IPS-15b (cell line): ENCODE data around the gene NT5DC4.

Experiments used
- H3K27me3 ChIP-seq: one replicate; pipeline ENCODE4 v1.6.1; 2013; ENCODE audit warnings: low read length; ENCODE audit not compliant: control insufficient read depth, insufficient read depth
- H3K36me3 ChIP-seq: one replicate; pipeline ENCODE4 v1.6.1; 2013; ENCODE audit warnings: low read length; ENCODE audit not compliant: control insufficient read depth, insufficient read depth
- H3K4me1 ChIP-seq: one replicate; pipeline ENCODE4 v1.6.1; 2013; ENCODE audit warnings: mild to moderate bottlenecking, low read length; ENCODE audit not compliant: control insufficient read depth, insufficient read depth
- H3K4me3 ChIP-seq: one replicate; pipeline ENCODE4 v1.5.1; 2013; ENCODE audit warnings: low read depth, low read length
- H3K9ac ChIP-seq: one replicate; pipeline ENCODE4 v1.6.1; 2013; ENCODE audit warnings: low read depth, mild to moderate bottlenecking, low read length
- H3K9me3 ChIP-seq: one replicate; pipeline ENCODE4 v1.6.1; 2013; ENCODE audit warnings: mild to moderate bottlenecking, low read length; ENCODE audit not compliant: control insufficient read depth, insufficient read depth

Gene NT5DC4

DNA sequence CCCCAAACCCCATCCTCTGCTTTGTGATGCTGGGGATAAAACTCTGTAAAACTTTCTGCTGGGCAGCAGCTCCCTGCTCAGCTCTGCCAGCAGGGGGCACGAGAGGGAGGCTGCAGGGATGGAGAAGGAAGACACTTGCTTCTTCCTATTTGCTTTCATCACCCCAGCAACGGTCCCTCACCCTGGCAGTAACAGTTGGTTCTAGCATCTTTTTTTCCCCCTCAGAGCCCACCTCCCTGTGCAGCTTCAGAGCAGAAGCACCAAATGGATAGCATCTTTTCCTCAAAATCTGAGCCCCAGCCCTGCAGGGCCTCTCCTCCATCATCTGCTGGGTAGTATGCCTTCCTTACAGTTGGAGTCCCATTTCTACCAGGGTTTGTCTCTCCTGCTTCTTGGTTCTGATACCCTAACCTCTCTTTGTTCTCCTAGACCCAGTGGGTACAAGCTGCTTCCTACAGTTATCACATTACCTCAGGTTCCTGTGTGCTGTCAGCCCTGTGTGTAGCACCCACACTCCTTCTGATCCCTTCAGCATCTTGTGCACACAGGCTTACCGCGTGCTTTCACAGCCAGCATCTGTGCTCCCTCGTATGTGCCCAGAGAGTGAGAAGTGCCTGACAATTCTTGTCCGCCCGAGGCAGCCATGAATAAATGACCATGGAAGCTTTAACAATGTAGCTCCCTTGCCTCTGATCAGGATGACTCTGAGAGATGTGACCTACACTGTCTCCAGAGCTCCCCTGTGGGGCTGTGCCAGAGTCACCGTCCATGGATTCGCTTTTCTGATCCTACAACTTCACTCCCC lies 29.1 kb downstream of the NT5DC4 start:
- no peak overlapping the region for H3K4me3 ChIP-seq
- H3K27me3 ChIP-seq: no peaks in the 10 kb centered on the region
- peaks cover 14% of the 10 kb centered on the region for H3K36me3 ChIP-seq
- H3K9me3 ChIP-seq: no peaks in the 10 kb centered on the region
- H3K4me1 ChIP-seq: no peaks in the 10 kb centered on the region
- no peak overlapping the region for H3K9ac ChIP-seq

DNA sequence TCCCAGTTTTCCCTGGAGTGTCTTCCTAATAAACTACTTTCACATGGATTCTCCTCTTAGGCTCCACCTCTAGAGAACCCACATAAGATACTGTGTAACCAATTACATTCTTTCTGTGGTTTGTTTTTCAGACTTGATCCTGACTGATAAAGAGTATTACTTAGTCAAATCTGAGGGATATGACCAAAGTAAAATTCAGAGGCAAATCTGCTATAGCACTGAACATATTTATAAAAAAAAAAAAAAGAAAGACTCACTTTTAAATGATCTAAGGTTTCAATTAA lies 29.7 kb downstream of the NT5DC4 start:
- H3K9me3 ChIP-seq: no peaks in the 10 kb centered on the region
- no peak overlapping the region for H3K4me3 ChIP-seq
- no peaks in the 10 kb centered on the region for H3K27me3 ChIP-seq
- H3K9ac ChIP-seq: no peak overlapping the region
- H3K4me1 ChIP-seq: no peaks in the 10 kb centered on the region
- peaks cover 16% of the 10 kb centered on the region for H3K36me3 ChIP-seq

DNA sequence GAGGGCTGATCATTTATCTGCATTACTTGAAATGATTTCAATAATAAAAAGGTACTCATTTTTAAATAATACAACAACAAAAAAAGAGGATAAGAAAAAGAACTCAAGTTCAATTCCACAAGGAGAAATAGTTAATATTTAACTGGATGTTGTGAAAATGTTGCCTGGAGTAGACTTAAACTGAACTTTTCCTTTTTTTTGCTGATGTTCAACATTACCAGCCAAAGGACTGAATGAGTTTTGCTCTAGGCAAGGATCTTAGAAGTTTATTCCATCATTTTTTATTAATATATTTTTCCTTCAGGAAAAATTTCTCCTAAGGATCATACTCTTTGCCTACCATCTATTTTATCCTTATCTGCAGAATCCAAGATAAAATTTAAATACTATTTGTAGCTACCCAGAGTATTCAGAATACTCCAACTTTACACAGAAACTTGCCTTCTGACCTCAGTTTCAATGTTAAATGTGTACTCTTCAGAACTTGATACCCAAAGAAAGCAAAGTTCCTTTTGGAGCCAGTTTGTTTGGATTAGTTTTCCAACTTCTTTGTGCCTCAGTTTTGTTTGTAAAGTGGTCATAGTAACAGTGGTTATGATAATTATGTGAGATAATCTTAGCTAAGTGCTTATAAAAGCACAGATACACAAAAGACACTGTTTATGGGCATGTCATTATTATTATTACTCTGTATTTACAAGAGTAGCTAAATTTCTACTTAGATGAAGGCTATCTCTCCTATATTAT lies 30.8 kb downstream of the NT5DC4 start:
- Histone ChIP-seq H3K9me3 (no peaks in the 10 kb centered on the region), H3K27me3 (no peaks in the 10 kb centered on the region), H3K4me3 (no peak overlapping the region), H3K9ac (no peak overlapping the region), H3K36me3 (peaks cover 20% of the 10 kb centered on the region), H3K4me1 (no peaks in the 10 kb centered on the region)

DNA sequence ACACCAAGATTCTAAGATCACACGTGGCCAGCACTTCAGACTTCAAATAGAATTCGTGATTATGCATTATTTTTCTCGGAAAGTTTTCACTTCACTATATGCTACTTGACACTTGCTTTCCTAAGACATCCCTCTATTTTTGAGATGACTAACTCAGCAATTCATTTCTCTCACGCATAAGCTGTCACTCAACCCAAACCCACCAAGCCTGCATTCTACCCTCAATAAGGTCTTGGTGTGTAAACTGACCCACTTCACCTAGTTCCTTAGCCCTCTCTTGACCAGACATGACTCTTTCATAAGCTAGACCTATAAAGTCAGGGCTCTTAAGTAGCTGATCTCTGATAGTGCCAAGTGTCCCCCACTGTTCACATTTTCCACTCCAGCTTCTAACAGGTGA lies 31.8 kb downstream of the NT5DC4 start:
- Histone ChIP-seq H3K4me1 (no peaks in the 10 kb centered on the region), H3K36me3 (peaks cover 16% of the 10 kb centered on the region), H3K4me3 (no peak overlapping the region), H3K9ac (no peak overlapping the region), H3K27me3 (no peaks in the 10 kb centered on the region), H3K9me3 (no peaks in the 10 kb centered on the region)

DNA sequence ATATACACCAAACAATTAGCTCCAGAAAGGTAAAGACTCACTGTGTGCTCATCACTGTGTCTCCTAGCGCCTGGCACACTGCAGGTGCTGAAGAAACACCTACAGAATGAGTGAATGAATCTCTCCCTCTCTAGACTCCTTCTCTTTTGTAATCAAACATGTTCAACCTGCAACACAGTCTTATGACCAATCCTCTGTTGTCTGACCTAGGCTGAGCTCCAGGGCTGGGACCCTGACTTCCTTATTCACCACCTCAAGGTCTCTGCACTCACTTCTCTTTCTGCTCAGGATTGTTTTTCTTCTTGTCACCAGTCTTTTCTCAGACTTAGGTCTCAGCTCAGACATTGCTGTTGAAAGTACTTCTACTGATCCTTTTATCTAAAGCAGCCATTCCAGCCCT lies 33.7 kb downstream of the NT5DC4 start:
- H3K27me3 ChIP-seq: no peaks in the 10 kb centered on the region
- no peaks in the 10 kb centered on the region for H3K4me1 ChIP-seq
- no peak overlapping the region for H3K4me3 ChIP-seq
- peaks cover 16% of the 10 kb centered on the region for H3K36me3 ChIP-seq
- no peaks in the 10 kb centered on the region for H3K9me3 ChIP-seq
- H3K9ac ChIP-seq: no peak overlapping the region

DNA sequence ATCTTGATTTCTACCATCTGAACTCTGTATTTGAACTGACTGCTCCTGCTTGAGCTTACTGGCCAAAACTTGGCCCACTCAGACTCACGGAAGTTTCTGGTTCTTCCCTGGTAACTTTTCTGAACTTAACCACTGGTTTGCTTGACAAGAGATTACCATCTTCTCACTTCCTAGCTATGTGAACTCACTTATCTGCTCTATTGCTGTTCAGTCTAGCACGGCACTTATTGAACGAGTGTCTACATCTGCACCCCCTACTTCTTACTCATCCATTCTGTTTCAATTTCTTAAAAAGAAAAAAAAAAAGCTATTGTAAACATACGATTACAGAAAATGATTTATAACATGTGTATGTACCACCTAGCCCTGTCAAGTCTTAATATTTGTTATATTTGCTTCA lies 34.6 kb downstream of the NT5DC4 start:
- H3K27me3 ChIP-seq: no peaks in the 10 kb centered on the region
- no peak overlapping the region for H3K9ac ChIP-seq
- H3K9me3 ChIP-seq: no peaks in the 10 kb centered on the region
- peaks cover 16% of the 10 kb centered on the region for H3K36me3 ChIP-seq
- H3K4me3 ChIP-seq: no peak overlapping the region
- H3K4me1 ChIP-seq: no peaks in the 10 kb centered on the region

DNA sequence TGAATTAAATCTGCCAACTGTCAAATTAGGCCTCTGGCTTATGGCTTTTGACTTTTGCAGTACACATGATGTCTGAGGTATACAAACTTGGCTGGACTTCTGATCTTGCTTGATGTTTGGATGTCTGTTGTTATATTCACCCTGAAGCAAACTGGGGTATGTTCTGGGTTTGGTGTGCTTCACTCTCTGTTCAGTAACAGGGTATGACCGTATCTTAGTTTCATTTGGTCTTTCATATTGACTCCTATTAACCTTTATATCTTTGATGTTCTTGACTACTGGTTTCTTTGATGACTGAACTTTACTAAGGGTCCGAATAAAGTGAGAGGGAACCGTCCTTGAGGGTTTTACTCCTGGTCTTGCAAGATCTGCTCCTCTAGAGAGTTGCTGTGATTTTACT lies 35.4 kb downstream of the NT5DC4 start:
- H3K27me3 ChIP-seq: no peaks in the 10 kb centered on the region
- H3K9ac ChIP-seq: no peak overlapping the region
- no peaks in the 10 kb centered on the region for H3K4me1 ChIP-seq
- H3K36me3 ChIP-seq: peaks cover 16% of the 10 kb centered on the region
- H3K9me3 ChIP-seq: no peaks in the 10 kb centered on the region
- H3K4me3 ChIP-seq: no peak overlapping the region

DNA sequence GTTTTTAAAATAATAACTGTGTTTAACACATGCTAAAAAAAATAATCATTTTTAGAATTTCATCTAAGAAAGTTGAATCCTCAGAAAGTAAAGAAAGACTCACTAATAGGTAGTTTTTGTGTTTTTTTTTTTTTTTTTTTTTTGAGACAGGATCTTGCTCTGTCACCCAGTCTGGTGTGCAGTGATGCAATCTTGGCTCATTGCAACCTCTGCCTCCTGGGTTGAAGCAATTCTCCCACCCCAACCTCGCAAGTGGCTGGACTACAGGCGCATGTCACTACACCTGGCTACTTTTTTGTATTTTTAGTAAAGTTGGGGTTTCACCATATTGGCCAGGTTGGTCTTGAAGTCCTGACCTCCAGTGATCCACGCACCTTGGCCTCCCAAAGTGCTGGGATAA lies 36.4 kb downstream of the NT5DC4 start:
- no peaks in the 10 kb centered on the region for H3K27me3 ChIP-seq
- peaks cover 16% of the 10 kb centered on the region for H3K36me3 ChIP-seq
- H3K4me1 ChIP-seq: no peaks in the 10 kb centered on the region
- no peak overlapping the region for H3K9ac ChIP-seq
- H3K9me3 ChIP-seq: no peaks in the 10 kb centered on the region
- no peak overlapping the region for H3K4me3 ChIP-seq

DNA sequence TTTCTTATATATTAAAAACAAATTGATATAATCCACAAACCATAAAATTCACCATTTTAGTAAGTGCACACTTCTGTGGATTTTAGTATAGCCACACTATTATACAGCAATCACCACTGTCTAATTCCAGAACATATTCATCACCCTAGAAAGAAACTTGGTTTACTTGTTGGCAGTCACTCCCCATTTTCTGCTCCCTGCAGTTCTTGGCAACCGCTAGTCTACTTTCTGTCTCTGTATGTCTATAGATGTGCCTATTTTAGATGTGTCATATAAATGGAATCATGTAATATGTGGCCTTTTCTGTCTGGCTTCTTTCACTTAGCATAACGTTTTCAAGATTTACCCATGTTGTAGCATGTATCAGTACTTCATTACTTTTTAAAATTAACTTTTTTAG lies 37.9 kb downstream of the NT5DC4 start:
- no peak overlapping the region for H3K9ac ChIP-seq
- H3K4me3 ChIP-seq: no peak overlapping the region
- peaks cover 7% of the 10 kb centered on the region for H3K4me1 ChIP-seq
- no peaks in the 10 kb centered on the region for H3K27me3 ChIP-seq
- H3K9me3 ChIP-seq: no peaks in the 10 kb centered on the region
- peaks cover 12% of the 10 kb centered on the region for H3K36me3 ChIP-seq

DNA sequence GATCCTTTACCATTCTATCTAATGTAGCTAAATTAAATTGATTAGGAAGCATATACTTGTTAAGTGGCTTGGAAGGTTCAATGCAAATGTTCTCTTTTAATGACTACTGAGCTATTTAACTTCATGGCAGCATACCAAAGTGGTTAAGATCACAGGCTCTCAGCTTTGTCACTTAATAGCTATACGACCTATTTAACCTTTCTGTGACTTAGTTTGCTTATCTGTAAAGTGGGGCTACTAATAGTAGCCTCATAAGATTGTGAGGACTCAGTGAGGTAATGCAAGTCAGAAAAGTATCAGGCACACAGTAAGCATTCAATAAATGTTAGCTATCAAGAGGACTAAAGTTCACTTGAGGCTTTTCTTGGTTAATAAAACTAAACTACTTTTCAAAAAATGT lies 39.3 kb downstream of the NT5DC4 start:
- H3K9me3 ChIP-seq: no peaks in the 10 kb centered on the region
- H3K27me3 ChIP-seq: no peaks in the 10 kb centered on the region
- no peak overlapping the region for H3K4me3 ChIP-seq
- no peak overlapping the region for H3K9ac ChIP-seq
- H3K36me3 ChIP-seq: peaks cover 12% of the 10 kb centered on the region
- peaks cover 7% of the 10 kb centered on the region for H3K4me1 ChIP-seq

DNA sequence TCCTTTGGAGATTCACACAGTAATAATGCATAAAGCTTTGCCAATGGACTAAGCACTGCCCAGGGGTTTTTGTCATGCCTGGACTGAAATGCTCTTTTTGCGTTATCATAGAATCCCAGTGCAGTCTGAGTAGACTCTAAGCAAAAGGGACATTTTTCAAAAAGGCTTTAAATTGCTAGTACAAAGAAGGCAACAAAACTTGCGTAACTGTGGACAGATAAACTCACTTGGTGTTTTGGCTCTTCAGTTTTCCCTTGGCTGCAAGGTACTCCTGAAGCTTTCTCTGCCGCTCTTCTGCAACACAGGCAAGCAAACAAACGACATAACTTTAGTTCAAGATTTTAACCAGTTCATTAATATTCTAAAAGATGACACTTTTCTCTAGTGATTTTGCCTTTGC lies 41.5 kb downstream of the NT5DC4 start:
- no peaks in the 10 kb centered on the region for H3K27me3 ChIP-seq
- H3K9me3 ChIP-seq: no peaks in the 10 kb centered on the region
- H3K4me3 ChIP-seq: no peak overlapping the region
- H3K4me1 ChIP-seq: peaks cover 7% of the 10 kb centered on the region
- H3K36me3 ChIP-seq: peaks cover 6% of the 10 kb centered on the region
- H3K9ac ChIP-seq: no peak overlapping the region
